ENCODE results near the gene ARPP21.

- TF ChIP-seq POLR2A (IDR thresholded peaks at IDR 0.05) = no peak
- no peak for TF ChIP-seq CTCF (IDR thresholded peaks at IDR 0.05 in 8 of 11, conservative IDR thresholded peaks at IDR 0.05 in 3 of 11)
- TF ChIP-seq POLR2AphosphoS5 (IDR thresholded peaks at IDR 0.05) = no peak
Observed at GRCh38 chr3:35737080-35737479, 97.8 kb downstream of the ARPP21 start.
